Right lung (tissue), 5 donors: Measurements from ENCODE around the gene PRDM16. TPM values are rescaled to one million over a fixed set of nuclear protein-coding genes. Genes with fewer than 3 reads are reported as not detected.

Experiments
- DNase-seq, 2 donors: peaks; one replicate each; pipeline ENCODE4 v3.0.0-alpha.2; 2013
- polyA plus RNA-seq, 5 donors: library from polyadenylated mRNA; unstranded; fragments of 120-200 nt; gene quantifications; one replicate each; pipeline versions ENCODE4 v1.2.1 to v1.2.3, GENCODE V29; 2013; ENCODE audit warnings: inconsistent platforms in 1 of 5, low replicate concordance in 1 of 5; ENCODE audit not compliant: insufficient read length in 5 of 5, insufficient read depth in 1 of 5

Gene PRDM16
- polyA plus RNA-seq, 5 donors: 9.8 to 16.0 (median 11.8) TPM

GRCh38 chr1:3368059-3368458 lies 299.1 kb downstream of the PRDM16 start:
- no peak for DNase-seq

- DNase-seq: no peak
Measured at GRCh38 chr1:3368711-3369445, 299.9 kb downstream of the PRDM16 start.

- DNase-seq: no peak
Measured at GRCh38 chr1:3369446-3370076, 300.6 kb downstream of the PRDM16 start.

- no peak for DNase-seq
Measured at GRCh38 chr1:3370856-3371703, 302.1 kb downstream of the PRDM16 start.

GRCh38 chr1:3372317-3372716 lies 303.3 kb downstream of the PRDM16 start:
- no peak for DNase-seq

DNA sequence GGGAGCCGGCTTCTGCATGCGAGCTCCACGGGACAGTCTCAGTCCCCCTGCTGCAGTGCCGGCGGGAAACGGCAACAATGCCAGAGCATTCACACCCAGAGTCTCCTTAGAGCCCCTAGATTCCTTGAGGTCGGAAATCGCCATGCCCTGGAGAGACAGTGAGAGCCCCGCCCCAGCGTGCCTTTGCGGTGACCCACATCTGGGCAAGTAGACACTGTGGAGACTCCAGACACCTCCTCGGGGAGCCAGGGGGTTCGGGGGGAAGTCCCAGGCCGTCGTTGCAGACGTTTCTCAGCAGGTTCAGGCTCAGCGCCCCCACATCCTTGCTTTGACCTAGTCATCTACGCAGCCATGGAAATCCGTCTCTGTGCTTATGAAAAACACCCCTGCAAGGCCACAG lies 304.2 kb downstream of the PRDM16 start:
- DNase-seq: no peak

DNA sequence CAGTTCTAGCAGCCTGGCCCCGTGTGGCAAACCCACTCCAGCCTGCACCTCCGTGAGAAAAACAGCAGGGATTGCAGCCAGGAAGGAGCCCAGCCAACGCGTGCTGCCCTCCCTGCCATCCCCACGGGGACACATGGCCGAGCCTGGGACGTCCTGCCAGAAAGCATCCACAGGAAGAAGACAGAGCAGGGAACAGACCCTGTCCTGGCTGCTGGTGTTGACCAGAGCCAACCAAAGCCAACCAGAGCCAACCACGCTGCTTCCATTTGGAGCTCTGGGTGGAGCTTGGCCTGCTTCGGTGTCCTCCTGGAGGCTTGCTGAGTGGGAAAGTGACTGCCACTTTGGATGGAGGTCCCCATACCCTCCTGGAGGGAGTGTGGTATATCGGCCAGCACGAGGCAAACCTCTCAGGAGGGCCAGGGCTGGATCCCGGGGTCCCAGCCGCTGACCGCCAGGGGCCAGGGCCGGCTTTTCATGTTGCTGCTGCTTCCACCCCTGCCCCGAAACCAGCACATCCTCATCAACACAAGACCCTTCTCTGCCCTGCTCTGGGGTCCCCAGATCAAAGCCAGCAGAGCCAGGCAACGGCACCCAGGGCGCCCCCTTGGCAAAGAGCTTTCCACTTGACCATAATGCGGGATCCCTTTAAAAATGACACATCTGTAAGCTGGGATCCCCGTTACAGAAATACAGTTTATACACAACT lies 304.9 kb downstream of the PRDM16 start:
- DNase-seq: no peak

GRCh38 chr1:3375245-3375644 lies 306.2 kb downstream of the PRDM16 start:
- DNase-seq: no peak

DNA sequence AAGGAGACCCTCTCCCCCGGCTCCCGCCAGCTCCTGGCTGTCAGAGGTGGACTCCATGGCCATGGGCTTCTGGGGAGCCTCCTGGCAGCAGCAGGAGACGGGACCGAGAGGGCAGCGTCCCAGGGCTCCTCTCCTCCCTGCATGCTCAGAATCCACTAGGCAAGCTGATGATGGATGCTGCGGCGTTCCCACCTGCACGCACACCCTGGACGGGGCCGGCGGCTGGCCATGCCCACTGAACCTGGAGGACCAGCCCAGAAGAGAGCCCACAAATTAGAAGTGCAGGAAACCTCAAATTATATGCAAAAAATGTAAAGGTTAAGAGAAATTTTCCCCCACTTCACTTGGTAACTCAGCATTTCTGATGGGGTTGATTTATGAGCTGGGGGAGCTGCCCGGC lies 308.2 kb downstream of the PRDM16 start:
- no peak for DNase-seq

GRCh38 chr1:3377604-3378279 lies 308.7 kb downstream of the PRDM16 start:
- DNase-seq: no peak

- DNase-seq: no peak
Measured at GRCh38 chr1:3378411-3379208, 309.6 kb downstream of the PRDM16 start.

DNA sequence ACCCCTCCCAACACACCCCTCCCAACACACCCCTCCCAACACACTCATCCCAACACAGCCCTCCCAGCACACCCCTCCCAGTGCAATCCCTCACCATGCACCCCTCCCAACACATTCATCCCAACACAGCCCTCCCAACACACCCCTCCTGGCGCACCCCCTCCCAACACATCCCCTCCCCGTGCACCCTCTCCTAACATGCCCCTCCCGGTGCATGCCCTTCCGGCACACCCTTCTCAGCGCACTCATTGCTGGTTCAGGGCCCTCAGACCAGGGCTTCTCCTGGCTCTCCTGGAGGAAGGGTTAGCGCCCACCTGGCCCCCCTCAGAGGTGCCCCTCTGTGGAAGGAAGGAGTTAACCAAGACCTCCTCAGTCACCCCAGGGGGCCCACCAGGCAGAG lies 310.9 kb downstream of the PRDM16 start:
- DNase-seq: no peak

- no peak for DNase-seq
Measured at GRCh38 chr1:3380469-3380868, 311.5 kb downstream of the PRDM16 start.

DNA sequence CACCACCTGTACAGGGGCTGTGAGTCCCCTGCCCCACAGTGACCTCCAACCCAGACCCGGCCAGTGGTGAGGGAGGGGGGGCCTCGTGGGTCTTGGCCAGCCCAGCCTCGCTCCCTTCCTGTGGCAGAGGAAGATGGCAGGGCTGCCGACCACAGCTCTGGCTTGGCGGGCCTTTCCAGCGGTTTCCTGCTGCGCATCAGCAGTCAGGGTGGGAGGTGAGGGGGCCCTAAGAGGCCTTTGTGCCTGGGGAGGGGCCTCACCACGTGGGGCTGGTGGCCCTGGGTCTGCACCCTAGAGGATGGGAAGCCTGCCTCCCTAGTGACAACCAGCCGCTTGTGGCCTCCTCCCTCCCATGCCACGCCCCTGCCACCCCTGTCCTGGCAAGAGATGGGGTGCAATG lies 312.9 kb downstream of the PRDM16 start:
- DNase-seq: no peak

DNA sequence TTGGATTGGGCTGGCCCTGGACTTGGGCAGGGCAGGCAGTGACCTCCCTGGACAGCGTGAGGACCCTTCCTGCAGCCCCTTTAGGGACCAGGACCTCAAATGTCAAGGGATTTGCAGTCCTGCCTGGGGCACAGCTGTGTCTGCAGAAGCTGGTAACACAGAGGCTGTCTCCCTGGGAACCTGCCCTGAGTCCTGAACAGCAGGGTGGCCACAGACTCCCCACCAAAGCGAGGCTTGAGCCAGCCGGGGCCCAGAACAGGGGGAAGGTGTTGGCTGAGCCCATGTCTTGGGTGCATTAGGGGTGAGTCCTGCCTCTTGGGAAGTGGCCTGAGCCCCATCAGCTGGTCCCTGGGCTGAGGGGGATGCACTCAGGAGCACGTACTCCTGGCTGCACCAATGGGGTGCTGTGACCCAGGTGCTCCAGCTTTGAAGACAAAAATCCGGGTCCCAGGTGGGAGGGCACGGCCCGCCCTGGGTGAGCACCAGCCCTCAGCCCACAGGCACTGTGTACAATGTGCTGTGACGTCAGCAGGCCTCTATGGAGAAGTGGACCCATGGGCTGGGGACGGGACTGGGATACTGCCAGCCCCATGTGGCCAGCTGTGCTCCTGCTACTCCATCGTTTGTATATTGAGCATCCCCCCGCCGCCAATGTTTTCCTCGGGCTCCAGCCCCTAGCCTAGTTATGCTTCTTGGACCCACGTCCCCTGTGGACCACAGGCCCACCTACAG lies 313.5 kb downstream of the PRDM16 start:
- no peak for DNase-seq

DNA sequence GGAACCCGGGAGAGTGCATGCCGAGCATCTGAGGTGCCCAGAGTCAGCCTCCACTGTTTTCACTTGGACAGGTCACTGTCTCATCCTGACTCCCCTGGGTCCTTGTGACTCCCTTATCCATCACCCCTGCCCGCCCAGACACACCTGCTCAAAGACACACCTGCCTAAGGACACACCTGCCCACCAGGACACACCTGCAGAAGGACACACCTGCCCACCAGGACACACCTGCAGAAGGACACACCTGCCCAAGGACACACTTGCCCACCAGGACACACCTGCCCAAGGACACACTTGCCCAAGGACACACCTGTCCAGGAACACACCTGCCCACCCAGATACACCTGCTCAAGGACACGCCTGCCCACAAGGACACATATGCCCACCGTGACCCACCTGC lies 314.7 kb downstream of the PRDM16 start:
- DNase-seq: no peak

- no peak for DNase-seq
Measured at GRCh38 chr1:3384407-3384806, 315.4 kb downstream of the PRDM16 start.

DNA sequence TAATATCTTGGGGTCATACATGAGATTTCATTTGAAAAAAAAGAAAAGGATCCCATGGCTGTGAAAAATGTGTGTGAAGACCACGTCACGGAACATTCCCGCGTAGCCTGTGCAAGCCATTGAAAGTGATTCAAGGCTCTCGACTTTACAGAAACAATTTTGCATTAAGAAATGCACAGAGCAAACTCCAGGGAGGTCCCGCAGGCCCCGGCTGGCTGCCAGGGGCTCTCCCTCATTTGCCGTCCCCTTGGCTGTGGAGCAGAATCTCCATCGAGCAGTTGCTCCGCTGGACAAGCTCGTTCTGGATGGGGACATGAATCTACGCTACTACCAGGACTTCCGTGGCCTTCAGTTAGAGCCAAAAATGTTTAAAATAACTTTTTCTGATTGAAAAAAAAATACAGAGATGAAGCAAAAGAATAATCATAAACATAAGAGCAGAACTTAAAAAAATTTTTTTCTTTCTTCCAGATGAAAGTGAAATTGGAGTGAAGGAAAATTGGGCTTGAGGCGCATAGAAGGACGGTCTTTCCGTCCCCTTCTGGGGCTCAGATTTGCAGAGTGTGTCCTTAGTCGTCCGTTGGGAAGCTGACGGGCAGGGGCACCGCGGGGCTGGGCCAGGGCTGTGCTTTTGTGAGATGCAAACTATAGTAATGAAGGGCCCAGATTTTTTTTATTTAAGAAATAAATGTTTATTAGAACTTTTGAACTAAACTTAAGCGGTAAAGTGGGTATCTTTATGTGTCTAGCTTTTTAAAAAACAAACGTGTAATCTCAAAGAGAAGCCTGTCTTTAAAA lies 317.4 kb downstream of the PRDM16 start:
- no peak for DNase-seq

DNA sequence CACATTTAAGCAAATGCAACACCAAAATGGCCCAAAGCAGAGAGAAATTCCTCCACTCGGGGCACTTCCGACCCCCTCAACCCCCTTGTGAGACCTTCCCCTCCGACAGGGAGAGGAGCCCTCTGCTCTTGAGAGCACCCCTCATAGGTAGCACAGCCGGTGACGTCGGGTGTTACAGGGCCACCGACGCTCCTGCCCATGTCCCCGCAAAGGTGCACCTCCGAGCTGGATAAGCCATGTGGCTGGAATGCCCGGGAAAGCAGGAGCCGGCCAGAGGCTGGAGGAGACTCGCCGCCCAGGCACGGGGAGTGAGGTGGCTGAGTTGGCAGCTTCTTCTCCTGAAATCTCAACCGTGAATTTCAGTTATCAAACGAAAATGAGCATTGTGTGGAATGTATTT lies 318.4 kb downstream of the PRDM16 start:
- DNase-seq: no peak
